HCT116 (cell line): ENCODE results near the gene PTPN20.

Experiments used
- CEBPB ChIP-seq: IDR thresholded peaks from 2 replicates; pipeline ENCODE4 v1.6.1; 2012; ENCODE audit warnings: low read depth
- EZH2phosphoT487 ChIP-seq: fragments of 200-600 bp; IDR thresholded peaks from 2 replicates; pipeline ENCODE4 v1.6.1; 2018; ENCODE audit warnings: antibody characterized with exemption, borderline replicate concordance
- POLR2A ChIP-seq: IDR thresholded peaks from 2 replicates; pipeline ENCODE4 v1.7.0; 2011; ENCODE audit warnings: borderline replicate concordance; ENCODE audit not compliant: insufficient read depth, insufficient read length; ENCODE audit errors: extremely low read depth
- SP1 ChIP-seq: IDR thresholded peaks from 2 replicates; pipeline ENCODE4 v1.6.1; 2012; ENCODE audit warnings: low read depth
- TF ChIP-seq, protein P1 (sequence below), 3 experiments: fragments of 200-600 bp in 1 of 3; sonication (generic) in 1 of 3; IDR thresholded peaks in 2 of 3; conservative IDR thresholded peaks in 1 of 3; 2 replicates each; pipeline ENCODE4 v1.5.1; 2012 to 2017; ENCODE audit warnings: low read depth in 2 of 3, low read length in 2 of 3, antibody characterized with exemption in 1 of 3, borderline replicate concordance in 1 of 3, control low read depth in 1 of 3, mild to moderate bottlenecking in 1 of 3, mixed read lengths in 1 of 3, mixed run types in 1 of 3, moderate library complexity in 1 of 3; ENCODE audit not compliant: insufficient read depth in 1 of 3
- TF ChIP-seq, protein P2 (sequence below): IDR thresholded peaks from 2 replicates; pipeline ENCODE4 v1.6.1; 2012
- TF ChIP-seq, protein P3 (sequence below): IDR thresholded peaks from 2 replicates; pipeline ENCODE4 v1.6.1; 2012

DNA sequence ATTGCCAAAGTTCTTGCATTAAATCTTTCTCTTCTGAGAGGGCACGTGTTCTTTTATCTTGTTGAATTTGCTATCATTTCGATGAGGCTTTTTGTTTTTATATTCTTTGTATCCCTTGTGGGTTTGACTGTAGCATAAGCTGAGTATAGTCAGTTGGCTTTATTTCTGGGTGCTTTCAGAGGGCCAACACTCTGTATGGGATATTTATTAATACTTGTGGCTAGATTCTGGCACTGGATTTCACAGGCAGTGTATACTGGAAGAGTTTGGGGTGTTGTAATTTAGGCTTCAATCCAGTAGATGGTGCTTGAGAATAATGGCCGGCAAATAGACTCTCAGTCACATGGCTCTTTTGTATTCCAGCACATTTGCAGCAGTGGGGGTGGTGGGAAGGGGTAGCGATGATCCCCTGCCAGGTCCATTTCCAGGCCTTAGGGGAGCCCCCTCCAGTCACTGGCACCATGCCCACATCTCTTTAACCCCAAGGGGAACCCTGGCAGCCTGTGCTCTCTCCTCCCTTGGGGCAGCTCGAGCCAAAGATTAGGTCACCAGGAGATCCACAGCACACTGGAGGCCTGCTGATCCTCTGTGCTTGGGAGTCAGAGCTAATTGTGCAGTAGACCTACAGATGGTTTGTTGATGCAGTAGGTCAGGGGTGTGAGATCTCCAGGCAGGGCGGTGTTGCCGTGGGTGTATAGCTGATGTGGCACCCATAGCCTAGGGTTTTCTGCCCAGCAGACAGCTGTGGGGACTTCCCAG is 81.8 kb downstream of the PTPN20 start:
- TF ChIP-seq CEBPB = no peak
- TF ChIP-seq, protein P1, sequence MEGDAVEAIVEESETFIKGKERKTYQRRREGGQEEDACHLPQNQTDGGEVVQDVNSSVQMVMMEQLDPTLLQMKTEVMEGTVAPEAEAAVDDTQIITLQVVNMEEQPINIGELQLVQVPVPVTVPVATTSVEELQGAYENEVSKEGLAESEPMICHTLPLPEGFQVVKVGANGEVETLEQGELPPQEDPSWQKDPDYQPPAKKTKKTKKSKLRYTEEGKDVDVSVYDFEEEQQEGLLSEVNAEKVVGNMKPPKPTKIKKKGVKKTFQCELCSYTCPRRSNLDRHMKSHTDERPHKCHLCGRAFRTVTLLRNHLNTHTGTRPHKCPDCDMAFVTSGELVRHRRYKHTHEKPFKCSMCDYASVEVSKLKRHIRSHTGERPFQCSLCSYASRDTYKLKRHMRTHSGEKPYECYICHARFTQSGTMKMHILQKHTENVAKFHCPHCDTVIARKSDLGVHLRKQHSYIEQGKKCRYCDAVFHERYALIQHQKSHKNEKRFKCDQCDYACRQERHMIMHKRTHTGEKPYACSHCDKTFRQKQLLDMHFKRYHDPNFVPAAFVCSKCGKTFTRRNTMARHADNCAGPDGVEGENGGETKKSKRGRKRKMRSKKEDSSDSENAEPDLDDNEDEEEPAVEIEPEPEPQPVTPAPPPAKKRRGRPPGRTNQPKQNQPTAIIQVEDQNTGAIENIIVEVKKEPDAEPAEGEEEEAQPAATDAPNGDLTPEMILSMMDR (IDR thresholded peaks at IDR 0.05 in 2 of 3, conservative IDR thresholded peaks at IDR 0.05 in 1 of 3; ENCODE audit: borderline replicate concordance in 1 of 3, insufficient read depth in 1 of 3, low read depth in 2 of 3, low read length in 2 of 3) = peak in 2 of 3 experiments; percentile 57 to 62; a peak in 4 of 6 replicates
- no peak for TF ChIP-seq SP1
- TF ChIP-seq POLR2A = no peak
- TF ChIP-seq EZH2phosphoT487 = no peak
- TF ChIP-seq, protein P2, sequence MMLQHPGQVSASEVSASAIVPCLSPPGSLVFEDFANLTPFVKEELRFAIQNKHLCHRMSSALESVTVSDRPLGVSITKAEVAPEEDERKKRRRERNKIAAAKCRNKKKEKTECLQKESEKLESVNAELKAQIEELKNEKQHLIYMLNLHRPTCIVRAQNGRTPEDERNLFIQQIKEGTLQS = no peak
- TF ChIP-seq, protein P3, sequence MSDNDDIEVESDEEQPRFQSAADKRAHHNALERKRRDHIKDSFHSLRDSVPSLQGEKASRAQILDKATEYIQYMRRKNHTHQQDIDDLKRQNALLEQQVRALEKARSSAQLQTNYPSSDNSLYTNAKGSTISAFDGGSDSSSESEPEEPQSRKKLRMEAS = peak; percentile 66
